AG08395 (cell line): ENCODE results near the gene TENT4B.

Experiments used
- DNase-seq: peaks from one replicate; pipeline ENCODE4 v3.0.0; 2012; ENCODE audit warnings: mixed read lengths, low spot score

TENT4B gene

GRCh38 chr16:50256604-50257003 is 103.5 kb downstream of the TENT4B start:
- DNase-seq, result no peak

GRCh38 chr16:50257876-50258275 is 104.8 kb downstream of the TENT4B start:
- DNase-seq, result no peak

- peak; percentile 63 for DNase-seq
Measured at GRCh38 chr16:50259334-50260205, 106.5 kb downstream of the TENT4B start.

- DNase-seq, result no peak
Measured at GRCh38 chr16:50260206-50261159, 107.4 kb downstream of the TENT4B start.

GRCh38 chr16:50261160-50261706 is 108.1 kb downstream of the TENT4B start:
- DNase-seq, result no peak

GRCh38 chr16:50261707-50262235 is 108.7 kb downstream of the TENT4B start:
- no peak for DNase-seq

- no peak for DNase-seq
Measured at GRCh38 chr16:50263060-50263909, 110.2 kb downstream of the TENT4B start.

- DNase-seq, result no peak
Measured at GRCh38 chr16:50263940-50264929, 111.1 kb downstream of the TENT4B start.

GRCh38 chr16:50265260-50265659 is 112.2 kb downstream of the TENT4B start:
- no peak for DNase-seq

GRCh38 chr16:50265716-50266336 is 112.7 kb downstream of the TENT4B start:
- DNase-seq, result no peak

- peak; percentile 87 for DNase-seq
Measured at GRCh38 chr16:50266337-50267091, 113.4 kb downstream of the TENT4B start, which contains the start of gene ADCY7. ADCY7 (plus strand) TSS chr16:50266551; CDS start chr16:50288180, 21,629 bp downstream.

GRCh38 chr16:50267151-50267631 is 114.1 kb downstream of the TENT4B start:
- no peak for DNase-seq

GRCh38 chr16:50267651-50268050 is 114.5 kb downstream of the TENT4B start:
- no peak for DNase-seq

GRCh38 chr16:50268352-50268751 is 115.2 kb downstream of the TENT4B start:
- DNase-seq, result no peak

GRCh38 chr16:50269061-50269705 is 116.1 kb downstream of the TENT4B start:
- no peak for DNase-seq

- no peak for DNase-seq
Measured at GRCh38 chr16:50269769-50270509, 116.8 kb downstream of the TENT4B start.

- DNase-seq, result no peak
Measured at GRCh38 chr16:50270510-50271147, 117.5 kb downstream of the TENT4B start.
